A549 (cell line): ENCODE measurements around the gene HOXA7. TPM values are rescaled to one million over a fixed set of nuclear protein-coding genes. Genes with fewer than 3 reads are reported as not detected.

Experiments
- ATAC-seq, 2 experiments: fragments of 200-7000 bp in 1 of 2; fragments of >200 bp in 1 of 2; cut with Nextera tagmentation in 1 of 2; cut with Tn5 transposase in 1 of 2; 3 replicates each; pipeline versions ENCODE4 v1.8.0 to v1.9.1; 2018 to 2020; ENCODE audit warnings: mild to moderate bottlenecking in 1 of 2, moderate library complexity in 1 of 2
- CTCF ChIA-PET: fragments of 300-600 bp; sonication (Branson Sonifier 250); formaldehyde crosslinking; extraction: SDS; loops from one replicate; lab custom pipeline; 2021; ENCODE audit warnings: antibody characterized with exemption, inconsistent platforms; lab: Yijun Ruan, JAX
- POLR2A ChIA-PET: fragments of 350-600 bp; formaldehyde crosslinking; extraction: SDS; loops from one replicate; lab custom pipeline; 2021; ENCODE audit warnings: antibody characterized with exemption, inconsistent platforms; lab: Yijun Ruan, JAX
- DNase-seq, 2 experiments: peaks; one replicate each; pipeline versions ENCODE4 v3.0.0 to v3.0.0-alpha.2; 2011 to 2016; ENCODE audit warnings: low read depth in 1 of 2, low spot score in 1 of 2
- FAIRE-seq: peaks from 2 replicates; lab custom pipeline; 2011; peaks lifted over from hg19 to GRCh38; lab: Jason Lieb, UNC
- H3K27ac ChIP-seq, 2 experiments: fragments of >200 bp; sonication (Bioruptor Twin); formaldehyde crosslinking; 3 replicates each; pipeline ENCODE4 v1.5.1; 2016 to 2017
- H3K4me1 ChIP-seq: fragments of >200 bp; sonication (Bioruptor Twin); formaldehyde crosslinking; 3 replicates; pipeline ENCODE4 v1.6.1; 2016
- H3K4me2 ChIP-seq: fragments of >200 bp; sonication (Bioruptor Twin); formaldehyde crosslinking; 3 replicates; pipeline ENCODE4 v1.6.1; 2016
- H3K4me3 ChIP-seq: fragments of >200 bp; sonication (Bioruptor Twin); formaldehyde crosslinking; 3 replicates; pipeline ENCODE4 v1.5.1; 2016
- H3K9me3 ChIP-seq: fragments of >200 bp; sonication (Bioruptor Twin); formaldehyde crosslinking; 3 replicates; pipeline ENCODE4 v1.6.1; 2016
- CBX8 ChIP-seq: fragments of 200-600 bp; sonication (generic); IDR thresholded peaks from 2 replicates; pipeline ENCODE4 v1.6.1; 2016
- CEBPB ChIP-seq, 2 experiments: fragments of >200 bp in 1 of 2; sonication (Bioruptor Twin) in 1 of 2; formaldehyde crosslinking in 1 of 2; IDR thresholded peaks; 2 replicates each; pipeline ENCODE4 v1.6.1; 2012 to 2016
- FOSB ChIP-seq: fragments of 250-450 bp; sonication (Bioruptor Pico); IDR thresholded peaks from 2 replicates; pipeline ENCODE4 v1.5.0; 2020; ENCODE audit warnings: mild to moderate bottlenecking, moderate library complexity
- FOSL2 ChIP-seq, 2 experiments: fragments of 450-650 bp in 1 of 2; fragments of >200 bp in 1 of 2; sonication (Bioruptor Twin) in 1 of 2; formaldehyde crosslinking; IDR thresholded peaks; 2 replicates each; pipeline versions ENCODE4 v1.5.0 to v1.6.1; 2016 to 2020; ENCODE audit warnings: mild to moderate bottlenecking in 1 of 2, moderate library complexity in 1 of 2
- FOXS1 ChIP-seq: fragments of 250-450 bp; sonication (Bioruptor Pico); IDR thresholded peaks from 2 replicates; pipeline ENCODE4 v1.5.0; 2020; ENCODE audit warnings: mild to moderate bottlenecking, moderate library complexity
- HDAC2 ChIP-seq: fragments of 200-600 bp; sonication (generic); IDR thresholded peaks from 2 replicates; pipeline ENCODE4 v1.6.1; 2016
- HOXA7 ChIP-seq: fragments of 250-450 bp; sonication (Bioruptor Pico); IDR thresholded peaks from 2 replicates; pipeline ENCODE4 v1.5.0; 2020; ENCODE audit warnings: mild to moderate bottlenecking, moderate library complexity
- MAFK ChIP-seq: fragments of 450-650 bp; IDR thresholded peaks from 2 replicates; pipeline ENCODE4 v1.6.1; 2014; ENCODE audit not compliant: partially characterized antibody
- MYC ChIP-seq: IDR thresholded peaks from 2 replicates; pipeline ENCODE4 v1.6.1; 2012; ENCODE audit warnings: mild to moderate bottlenecking, inconsistent platforms, low read length, improper control_type of control experiment, borderline replicate concordance
- NFE2L2 ChIP-seq: fragments of 150-350 bp; conservative IDR thresholded peaks from 2 replicates; pipeline ENCODE4 v1.6.1; 2014; ENCODE audit warnings: low read length
- NR3C1 ChIP-seq: fragments of >200 bp; sonication (Bioruptor Twin); formaldehyde crosslinking; IDR thresholded peaks from 3 replicates; pipeline ENCODE4 v1.6.1; 2017
- POLR2A ChIP-seq: IDR thresholded peaks from 2 replicates; pipeline ENCODE4 v1.6.1; 2012; ENCODE audit warnings: mild to moderate bottlenecking, low read length
- RAD21 ChIP-seq, 2 experiments: fragments of >200 bp in 1 of 2; sonication (Bioruptor Twin) in 1 of 2; formaldehyde crosslinking in 1 of 2; IDR thresholded peaks in 1 of 2; conservative IDR thresholded peaks in 1 of 2; 2 replicates in 1 of 2; 3 replicates in 1 of 2; pipeline ENCODE4 v1.6.1; 2012 to 2018; ENCODE audit warnings: inconsistent platforms in 1 of 2
- RARB ChIP-seq: fragments of 250-450 bp; sonication (Bioruptor Pico); IDR thresholded peaks from 2 replicates; pipeline ENCODE4 v1.8.0; 2021; ENCODE audit warnings: mild to moderate bottlenecking, moderate library complexity
- SMC3 ChIP-seq: fragments of >200 bp; sonication (Bioruptor Twin); formaldehyde crosslinking; IDR thresholded peaks from 3 replicates; pipeline ENCODE4 v1.6.1; 2018; ENCODE audit warnings: inconsistent platforms
- ZFP36 ChIP-seq: fragments of 450-650 bp; IDR thresholded peaks from 2 replicates; pipeline ENCODE4 v1.6.1; 2014; ENCODE audit warnings: borderline replicate concordance; ENCODE audit not compliant: partially characterized antibody
- ZSCAN20 ChIP-seq: fragments of 250-450 bp; sonication (Bioruptor Pico); IDR thresholded peaks from 2 replicates; pipeline ENCODE4 v1.8.0; 2022; ENCODE audit warnings: mild to moderate bottlenecking, moderate library complexity
- WGBS: methylation state at CpG from one replicate; pipeline ENCODE4 v1.1.6; 2017; ENCODE audit errors: missing lambda C conversion rate; 5-methylcytosine and 5-hydroxymethylcytosine counted together
- polyA plus RNA-seq, 4 experiments: library from polyadenylated mRNA; depleted of rRNA in 3 of 4; stranded (reverse); fragments of >200 nt; fragmentation: RNase III in 1 of 4; extraction: RNeasy Plus Mini Kit Qiagen cat#74134 plus additional on column Dnase treatment in 1 of 4; gene quantifications; 2 replicates in 3 of 4; 3 replicates in 1 of 4; pipeline ENCODE4 v1.2.3, GENCODE V29; 2011 to 2017
- TF ChIP-seq, protein P1 (sequence below): fragments of 250-450 bp; sonication (Bioruptor Pico); IDR thresholded peaks from 2 replicates; pipeline ENCODE4 v1.5.0; 2021; ENCODE audit warnings: mild to moderate bottlenecking, moderate library complexity, borderline replicate concordance
- TF ChIP-seq, protein P2 (sequence below): IDR thresholded peaks from 2 replicates; pipeline ENCODE4 v1.6.1; 2012; ENCODE audit warnings: low read depth, borderline replicate concordance
- TF ChIP-seq, protein P3 (sequence below): fragments of 450-650 bp; IDR thresholded peaks from 2 replicates; pipeline ENCODE4 v1.6.1; 2014; ENCODE audit warnings: antibody characterized with exemption
- TF ChIP-seq, protein P4 (sequence below): fragments of >200 bp; sonication (Bioruptor Twin); formaldehyde crosslinking; IDR thresholded peaks from 3 replicates; pipeline ENCODE4 v1.6.1; 2016

Gene HOXA7
- polyA plus RNA-seq, 2 of the 4 experiments (the other 2 are of a cell fraction): 4.1 to 4.8 TPM

DNA sequence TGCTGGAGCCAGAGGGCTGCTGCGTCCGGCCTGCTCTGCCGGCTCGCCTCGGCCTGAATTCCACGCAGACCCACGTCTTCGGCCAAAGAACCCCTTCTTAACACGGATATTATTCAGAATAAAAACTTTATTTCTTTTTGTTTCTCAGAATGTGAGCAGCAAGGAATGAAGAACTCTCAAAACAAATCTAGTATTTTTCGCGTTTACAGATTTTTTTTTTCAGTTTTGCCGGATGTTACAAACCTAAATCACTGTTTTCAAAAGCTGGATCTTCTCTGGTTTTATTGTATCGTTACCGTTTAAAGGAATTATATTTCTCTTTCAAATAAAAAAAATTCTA is 49.6 kb downstream of the HOXA7 start:
- DNase-seq (no peak), ATAC-seq (no peak), FAIRE-seq (no peak)
- Histone ChIP-seq H3K9me3 (no peaks in the 10 kb centered on the region), H3K4me2 (no peak overlapping the region), H3K4me1 (peaks cover 26% of the 10 kb centered on the region), H3K4me3 (no peak overlapping the region), H3K27ac (no peak overlapping the region)
- CTCF ChIA-PET: interaction anchor here (1.5 to 3.7 kb wide), 3 partner anchors 10 to 37 kb away, joined by 4 to 20 read pairs (median 4); partner anchors contain the start of genes HOXA1 and HOXA5
- 94% methylated on average over 14 of the region's 14 CpGs for WGBS
- TF ChIP-seq ZFP36 (no peak), FOXS1 (CRISPR knock-in tag) (no peak), MYC (no peak), MAFK (no peak), FOSB (CRISPR knock-in tag) (no peak), CEBPB (IDR thresholded peaks at IDR 0.05) (no peak), FOSL2 (IDR thresholded peaks at IDR 0.05) (no peak), FOSL2 (CRISPR knock-in tag; IDR thresholded peaks at IDR 0.05) (no peak), RARB (CRISPR knock-in tag) (no peak), HOXA7 (CRISPR knock-in tag) (no peak), NFE2L2 (no peak)
- TF ChIP-seq, protein P1, sequence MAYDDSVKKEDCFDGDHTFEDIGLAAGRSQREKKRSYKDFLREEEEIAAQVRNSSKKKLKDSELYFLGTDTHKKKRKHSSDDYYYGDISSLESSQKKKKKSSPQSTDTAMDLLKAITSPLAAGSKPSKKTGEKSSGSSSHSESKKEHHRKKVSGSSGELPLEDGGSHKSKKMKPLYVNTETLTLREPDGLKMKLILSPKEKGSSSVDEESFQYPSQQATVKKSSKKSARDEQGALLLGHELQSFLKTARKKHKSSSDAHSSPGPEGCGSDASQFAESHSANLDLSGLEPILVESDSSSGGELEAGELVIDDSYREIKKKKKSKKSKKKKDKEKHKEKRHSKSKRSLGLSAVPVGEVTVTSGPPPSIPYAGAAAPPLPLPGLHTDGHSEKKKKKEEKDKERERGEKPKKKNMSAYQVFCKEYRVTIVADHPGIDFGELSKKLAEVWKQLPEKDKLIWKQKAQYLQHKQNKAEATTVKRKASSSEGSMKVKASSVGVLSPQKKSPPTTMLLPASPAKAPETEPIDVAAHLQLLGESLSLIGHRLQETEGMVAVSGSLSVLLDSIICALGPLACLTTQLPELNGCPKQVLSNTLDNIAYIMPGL (CRISPR knock-in tag): no peak
- TF ChIP-seq, protein P2, sequence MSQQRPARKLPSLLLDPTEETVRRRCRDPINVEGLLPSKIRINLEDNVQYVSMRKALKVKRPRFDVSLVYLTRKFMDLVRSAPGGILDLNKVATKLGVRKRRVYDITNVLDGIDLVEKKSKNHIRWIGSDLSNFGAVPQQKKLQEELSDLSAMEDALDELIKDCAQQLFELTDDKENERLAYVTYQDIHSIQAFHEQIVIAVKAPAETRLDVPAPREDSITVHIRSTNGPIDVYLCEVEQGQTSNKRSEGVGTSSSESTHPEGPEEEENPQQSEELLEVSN: no peak
- TF ChIP-seq, protein P3, sequence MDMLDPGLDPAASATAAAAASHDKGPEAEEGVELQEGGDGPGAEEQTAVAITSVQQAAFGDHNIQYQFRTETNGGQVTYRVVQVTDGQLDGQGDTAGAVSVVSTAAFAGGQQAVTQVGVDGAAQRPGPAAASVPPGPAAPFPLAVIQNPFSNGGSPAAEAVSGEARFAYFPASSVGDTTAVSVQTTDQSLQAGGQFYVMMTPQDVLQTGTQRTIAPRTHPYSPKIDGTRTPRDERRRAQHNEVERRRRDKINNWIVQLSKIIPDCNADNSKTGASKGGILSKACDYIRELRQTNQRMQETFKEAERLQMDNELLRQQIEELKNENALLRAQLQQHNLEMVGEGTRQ: no peak
- TF ChIP-seq, all 56 proteins: peak for 0
- POLR2A ChIA-PET: no interaction called here

DNA sequence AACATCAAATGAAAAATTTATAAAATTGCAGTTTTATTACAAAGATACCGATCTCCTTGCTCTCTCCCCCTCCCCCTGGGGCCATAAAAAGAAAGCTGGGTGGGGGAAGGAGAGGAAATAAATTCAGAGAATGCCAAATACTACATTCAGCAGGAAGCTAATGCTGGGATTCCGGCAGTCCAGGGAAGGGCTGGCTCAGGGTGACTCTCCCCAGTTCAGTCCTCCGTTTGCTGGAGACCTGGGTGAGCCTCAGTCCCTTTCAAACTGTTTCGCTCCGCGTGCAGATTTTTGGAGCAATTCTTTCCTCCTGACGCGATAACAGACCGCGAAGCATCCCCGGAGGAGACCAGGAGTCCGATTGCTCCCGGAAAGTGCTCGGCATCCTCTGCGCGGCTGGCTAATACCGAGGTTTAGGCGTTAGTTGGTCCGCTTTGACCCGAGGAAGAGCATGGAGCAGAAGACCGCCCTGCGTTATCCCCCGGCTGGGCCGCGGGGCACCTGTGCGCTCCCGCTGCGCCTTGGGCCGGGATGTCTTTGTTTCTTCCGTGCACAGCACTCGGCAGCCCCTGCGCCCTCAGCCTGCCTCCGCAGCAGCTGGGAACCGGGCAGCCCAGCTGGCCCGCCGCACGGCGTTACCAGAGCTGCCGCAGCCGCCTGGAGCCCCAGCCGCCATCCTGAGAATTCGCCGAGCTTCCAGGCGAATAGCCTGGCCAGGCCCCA is 50.1 kb downstream of the HOXA7 start:
- ChIA-PET CTCF (interaction anchor here (0.7 to 3.7 kb wide), 7 partner anchors 9 to 424 kb away, joined by 3 to 20 read pairs (median 4); partner anchors contain the start of genes HOXA1 and HOXA5), POLR2A (interaction anchor here (0.6 kb wide), 2 partner anchors 10 to 129 kb away, joined by 3 read pairs; no protein-coding TSS in a partner anchor)
- DNase-seq (no peak), FAIRE-seq (no peak), ATAC-seq (no peak)
- Histone ChIP-seq H3K27ac (no peak overlapping the region), H3K9me3 (no peaks in the 10 kb centered on the region), H3K4me3 (no peak overlapping the region), H3K4me2 (no peak overlapping the region), H3K4me1 (peaks cover 20% of the 10 kb centered on the region)
- TF ChIP-seq SMC3 (no peak), FOXS1 (CRISPR knock-in tag) (no peak), HDAC2 (no peak), RAD21 (conservative IDR thresholded peaks at IDR 0.05 in 1 of 2, IDR thresholded peaks at IDR 0.05 in 1 of 2) (no peak), CBX8 (no peak), RARB (CRISPR knock-in tag) (no peak), ZSCAN20 (CRISPR knock-in tag) (no peak), POLR2A (no peak), NR3C1 (no peak)
- TF ChIP-seq, protein P2: no peak
- TF ChIP-seq, protein P4, sequence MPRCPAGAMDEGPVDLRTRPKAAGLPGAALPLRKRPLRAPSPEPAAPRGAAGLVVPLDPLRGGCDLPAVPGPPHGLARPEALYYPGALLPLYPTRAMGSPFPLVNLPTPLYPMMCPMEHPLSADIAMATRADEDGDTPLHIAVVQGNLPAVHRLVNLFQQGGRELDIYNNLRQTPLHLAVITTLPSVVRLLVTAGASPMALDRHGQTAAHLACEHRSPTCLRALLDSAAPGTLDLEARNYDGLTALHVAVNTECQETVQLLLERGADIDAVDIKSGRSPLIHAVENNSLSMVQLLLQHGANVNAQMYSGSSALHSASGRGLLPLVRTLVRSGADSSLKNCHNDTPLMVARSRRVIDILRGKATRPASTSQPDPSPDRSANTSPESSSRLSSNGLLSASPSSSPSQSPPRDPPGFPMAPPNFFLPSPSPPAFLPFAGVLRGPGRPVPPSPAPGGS: no peak
- 93% methylated on average over 41 of the region's 44 CpGs for WGBS
